H9 (cell line): ENCODE data around the gene LDLRAD4. TPM values are rescaled to one million over a fixed set of nuclear protein-coding genes. Genes with fewer than 3 reads are reported as not detected.

Source experiments
- DNase-seq: peaks from one replicate; pipeline ENCODE4 v3.0.0-alpha.2; 2017
- H2AFZ ChIP-seq: one replicate; pipeline ENCODE4 v1.6.1; 2013; ENCODE audit warnings: mild to moderate bottlenecking, low read length, control low read depth, moderate library complexity
- H2AK5ac ChIP-seq: 2 replicates; pipeline ENCODE4 v1.6.1; 2013; ENCODE audit warnings: low read length, control low read depth, mixed read lengths; ENCODE audit not compliant: insufficient read length
- H2BK120ac ChIP-seq: one replicate; pipeline ENCODE4 v1.6.1; 2013; ENCODE audit warnings: low read depth, mild to moderate bottlenecking, low read length, control low read depth, inconsistent platforms; ENCODE audit not compliant: poor library complexity, severe bottlenecking
- H2BK12ac ChIP-seq: 2 replicates; pipeline ENCODE4 v1.6.1; 2013; ENCODE audit warnings: low read length, control low read depth, mixed read lengths, low read depth; ENCODE audit not compliant: insufficient read length
- H2BK15ac ChIP-seq: 2 replicates; pipeline ENCODE4 v1.6.1; 2013; ENCODE audit warnings: low read depth, low read length, control low read depth
- H2BK20ac ChIP-seq: one replicate; pipeline ENCODE4 v1.6.1; 2013; ENCODE audit warnings: low read depth, mild to moderate bottlenecking, low read length, control low read depth, inconsistent platforms; ENCODE audit not compliant: poor library complexity, severe bottlenecking
- H2BK5ac ChIP-seq: 2 replicates; pipeline ENCODE4 v1.6.1; 2013; ENCODE audit warnings: low read length, control low read depth, mixed read lengths; ENCODE audit not compliant: insufficient read length
- H3K14ac ChIP-seq: 2 replicates; pipeline ENCODE4 v1.6.1; 2013; ENCODE audit warnings: low read length, control low read depth; ENCODE audit not compliant: insufficient read depth
- H3K18ac ChIP-seq: 2 replicates; pipeline ENCODE4 v1.6.1; 2013; ENCODE audit warnings: low read depth, mild to moderate bottlenecking, mixed read lengths, low read length, control low read depth; ENCODE audit not compliant: insufficient read length
- H3K23ac ChIP-seq: 2 replicates; pipeline ENCODE4 v1.6.1; 2013; ENCODE audit warnings: low read length, control low read depth, mixed read lengths, low read depth; ENCODE audit not compliant: insufficient read length
- H3K23me2 ChIP-seq: 2 replicates; pipeline ENCODE4 v1.6.1; 2013; ENCODE audit warnings: low read depth, mild to moderate bottlenecking, mixed read lengths, low read length, control low read depth; ENCODE audit not compliant: insufficient read length, poor library complexity, severe bottlenecking
- H3K27ac ChIP-seq: 2 replicates; pipeline ENCODE4 v1.5.1; 2013; ENCODE audit warnings: low read length, control low read depth, mixed read lengths, low read depth; ENCODE audit not compliant: insufficient read length
- H3K27me3 ChIP-seq: 2 replicates; pipeline ENCODE4 v1.6.1; 2013; ENCODE audit warnings: low read length, control low read depth, inconsistent platforms; ENCODE audit not compliant: insufficient read depth
- H3K4ac ChIP-seq: 2 replicates; pipeline ENCODE4 v1.6.1; 2013; ENCODE audit warnings: low read depth, mild to moderate bottlenecking, control low read depth, inconsistent platforms, low read length, moderate library complexity
- H3K4me1 ChIP-seq: 2 replicates; pipeline ENCODE4 v1.6.1; 2013; ENCODE audit warnings: low read length, control low read depth, inconsistent platforms; ENCODE audit not compliant: insufficient read depth
- H3K4me2 ChIP-seq: 2 replicates; pipeline ENCODE4 v1.6.1; 2013; ENCODE audit warnings: low read length, control low read depth, mixed read lengths; ENCODE audit not compliant: insufficient read length, insufficient read depth
- H3K56ac ChIP-seq: 2 replicates; pipeline ENCODE4 v1.6.1; 2013; ENCODE audit warnings: low read depth, mild to moderate bottlenecking, mixed read lengths, low read length, control low read depth; ENCODE audit not compliant: insufficient read length
- H3K79me1 ChIP-seq: 2 replicates; pipeline ENCODE4 v1.6.1; 2013; ENCODE audit warnings: low read depth, mild to moderate bottlenecking, moderate library complexity, low read length, control low read depth, inconsistent platforms; ENCODE audit not compliant: insufficient read depth, poor library complexity, severe bottlenecking
- H3K79me2 ChIP-seq: 2 replicates; pipeline ENCODE4 v1.6.1; 2013; ENCODE audit warnings: low read length, control low read depth, inconsistent platforms; ENCODE audit not compliant: insufficient read depth
- H3K9ac ChIP-seq: 2 replicates; pipeline ENCODE4 v1.6.1; 2013; ENCODE audit warnings: low read length, control low read depth, mixed read lengths; ENCODE audit not compliant: insufficient read length; ENCODE audit errors: extremely low read depth
- H3K9me3 ChIP-seq: one replicate; pipeline ENCODE4 v1.6.1; 2013; ENCODE audit warnings: low read depth, low read length, inconsistent platforms; ENCODE audit not compliant: control insufficient read depth
- H3T11ph ChIP-seq: one replicate; pipeline ENCODE4 v1.6.1; 2013; ENCODE audit warnings: mild to moderate bottlenecking, low read length, control low read depth, inconsistent platforms
- H4K20me1 ChIP-seq: one replicate; pipeline ENCODE4 v1.6.1; 2013; ENCODE audit not compliant: control insufficient read depth, insufficient read length, insufficient read depth
- H4K5ac ChIP-seq: 2 replicates; pipeline ENCODE4 v1.6.1; 2013; ENCODE audit warnings: low read depth, mild to moderate bottlenecking, mixed read lengths, low read length, control low read depth; ENCODE audit not compliant: insufficient read length
- H4K8ac ChIP-seq: replicated peaks from 2 replicates; pipeline ENCODE4 v1.6.1; 2013; ENCODE audit warnings: low read length, control low read depth, mixed read lengths, low read depth; ENCODE audit not compliant: insufficient read length
- H4K91ac ChIP-seq: 2 replicates; pipeline ENCODE4 v1.6.1; 2013; ENCODE audit warnings: low read depth, mild to moderate bottlenecking, moderate library complexity, mixed read lengths, low read length, control low read depth; ENCODE audit not compliant: insufficient read length
- H3K27ac Mint-ChIP-seq, 3 experiments: 2 replicates in 2 of 3; 3 replicates in 1 of 3; pipeline ENCODE4 v1.8.0; 2020 to 2021; ENCODE audit warnings: mixed read lengths in 3 of 3, mild to moderate bottlenecking in 1 of 3, moderate library complexity in 1 of 3
- H3K27me3 Mint-ChIP-seq: 2 replicates; pipeline ENCODE4 v1.8.0; 2021; ENCODE audit warnings: low read depth, mild to moderate bottlenecking, moderate library complexity, mixed read lengths
- H3K36me3 Mint-ChIP-seq, 3 experiments: 2 replicates in 2 of 3; 3 replicates in 1 of 3; pipeline ENCODE4 v1.8.0; 2020 to 2021; ENCODE audit warnings: low read depth in 3 of 3, mixed read lengths in 3 of 3; ENCODE audit not compliant: insufficient read depth in 1 of 3
- H3K4me1 Mint-ChIP-seq, 2 experiments: 2 replicates each; pipeline ENCODE4 v1.8.0; 2020; ENCODE audit warnings: mixed read lengths in 2 of 2
- H3K4me3 Mint-ChIP-seq, 2 experiments: 2 replicates in 1 of 2; 3 replicates in 1 of 2; pipeline ENCODE4 v1.8.0; 2020 to 2021; ENCODE audit warnings: mild to moderate bottlenecking in 2 of 2, mixed read lengths in 2 of 2, moderate library complexity in 1 of 2
- H3K9me3 Mint-ChIP-seq, 2 experiments: 2 replicates in 1 of 2; 3 replicates in 1 of 2; pipeline ENCODE4 v1.8.0; 2020; ENCODE audit warnings: mild to moderate bottlenecking in 2 of 2, mixed read lengths in 2 of 2, moderate library complexity in 1 of 2
- CTCF ChIP-seq: fragments of 200-600 bp; sonication (generic); conservative IDR thresholded peaks from 3 replicates; pipeline ENCODE4 v1.8.0; 2021; ENCODE audit warnings: antibody characterized with exemption, mild to moderate bottlenecking
- WGBS: extraction: QIAGEN DNeasy Blood & Tissue Kit; methylation state at CpG from one replicate; pipeline ENCODE4 v1.1.7; 2013; ENCODE audit warnings: missing lambda C conversion rate, low lambda C conversion rate, mixed read lengths; ENCODE audit not compliant: insufficient read length; ENCODE audit errors: extremely low coverage; 5-methylcytosine and 5-hydroxymethylcytosine counted together
- total RNA-seq: library from RNA; stranded (reverse); gene quantifications from 2 replicates; pipeline ENCODE4 v1.2.1, GENCODE V29; 2021

LDLRAD4 gene
- total RNA-seq, 1 experiment from 2014 or later, result 3.9 TPM

DNA sequence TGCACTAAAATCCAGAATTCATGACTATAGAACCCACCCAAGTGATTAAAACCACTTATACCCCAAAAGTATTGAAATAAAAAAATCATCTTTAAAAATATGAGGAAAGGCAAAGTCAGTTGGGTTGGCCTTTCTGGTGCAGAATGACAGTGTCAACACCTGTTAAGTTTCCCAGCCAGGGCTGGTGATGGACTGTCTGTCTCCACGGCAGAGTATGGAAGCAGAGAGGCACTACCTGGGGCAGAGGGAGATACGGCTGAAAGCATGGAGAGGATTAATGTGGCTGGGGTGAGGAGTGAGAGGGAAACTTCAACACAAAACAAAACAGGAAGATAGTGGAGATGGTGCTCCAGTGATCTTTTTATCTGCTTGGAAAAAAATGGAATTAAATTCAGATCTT is 292.0 kb downstream of the LDLRAD4 start:
- no peaks in the 10 kb centered on the region for H3K79me2 ChIP-seq
- H3K27ac ChIP-seq, result no peak overlapping the region
- no peaks in the 10 kb centered on the region for H3K79me1 ChIP-seq
- no peak overlapping the region for H2BK15ac ChIP-seq
- H2AK5ac ChIP-seq, result no peak overlapping the region
- H2BK20ac ChIP-seq, result no peak overlapping the region
- H4K8ac ChIP-seq, result no peak overlapping the region
- no peak overlapping the region for H3K27ac Mint-ChIP-seq
- no peak overlapping the region for H2AFZ ChIP-seq
- no peak overlapping the region for H3K18ac ChIP-seq
- H4K91ac ChIP-seq, result no peak overlapping the region
- peaks cover 0 to 11% of the 10 kb centered on the region in 2 experiments; a peak in 3 of 5 replicates for H3K9me3 Mint-ChIP-seq
- no peak overlapping the region for H3K4ac ChIP-seq
- no peaks in the 10 kb centered on the region for H3K27me3 ChIP-seq
- no peak overlapping the region for H3K56ac ChIP-seq
- H3K4me2 ChIP-seq, result no peak overlapping the region
- no peaks in the 10 kb centered on the region for H3K9me3 ChIP-seq
- no peaks in the 10 kb centered on the region for H3K27me3 Mint-ChIP-seq
- peaks cover 4 to 13% of the 10 kb centered on the region in 2 experiments; a peak in 3 of 4 replicates for H3K4me1 Mint-ChIP-seq
- no peaks in the 10 kb centered on the region for H3K23me2 ChIP-seq
- no peaks in the 10 kb centered on the region for H4K20me1 ChIP-seq
- no peak overlapping the region for H2BK5ac ChIP-seq
- no peak overlapping the region for H2BK120ac ChIP-seq
- no peak for TF ChIP-seq CTCF
- H3K9ac ChIP-seq, result no peak overlapping the region
- no peak overlapping the region for H3T11ph ChIP-seq
- H3K14ac ChIP-seq, result no peak overlapping the region
- H4K5ac ChIP-seq, result no peak overlapping the region
- no CpG with 5 or more reads among the region's 2 CpGs for WGBS
- no peak overlapping the region for H2BK12ac ChIP-seq
- H3K4me1 ChIP-seq, result no peaks in the 10 kb centered on the region
- H3K23ac ChIP-seq, result no peak overlapping the region
- peaks cover 0 to 5% (median 0%) of the 10 kb centered on the region in 3 experiments; a peak in 2 of 7 replicates for H3K36me3 Mint-ChIP-seq
- no peak overlapping the region for H3K4me3 Mint-ChIP-seq
- DNase-seq, result no peak
